IMR-90 (cell line): ENCODE data around the gene PIEZO2. TPM values are rescaled to one million over a fixed set of nuclear protein-coding genes. Genes with fewer than 3 reads are reported as not detected.
A peak's percentile ranks its signal among the peaks of the same experiment; 100 is the strongest.

Experiments
- ATAC-seq: fragments of 200-7000 bp; cut with Tn5 transposase; 2 replicates; pipeline ENCODE4 v1.9.1; 2020; ENCODE audit warnings: low read depth, mild to moderate bottlenecking, moderate library complexity
- BruUV-seq: library from RNA; stranded (reverse); fragments of 400-500 nt; replicated peaks from 2 replicates; lab custom pipeline; 2021; lab: Mats Ljungman, UMichigan
- CTCF ChIA-PET: fragments of 300-600 bp; formaldehyde crosslinking; extraction: SDS; loops from one replicate; lab custom pipeline; 2021; ENCODE audit warnings: antibody characterized with exemption; lab: Yijun Ruan, JAX
- POLR2A ChIA-PET: fragments of 300-600 bp; sonication (Branson Sonifier 250); formaldehyde crosslinking; loops from one replicate; lab custom pipeline; 2022; ENCODE audit warnings: antibody characterized with exemption; ENCODE audit not compliant: unreplicated experiment; lab: Charles Lee
- DNase-seq: peaks from one replicate; pipeline ENCODE4 v3.0.0; 2013
- H2AFZ ChIP-seq: replicated peaks from 2 replicates; pipeline ENCODE3; 2013; ENCODE audit warnings: low read length, mild to moderate bottlenecking; ENCODE audit not compliant: poor library complexity
- H2AK5ac ChIP-seq: 2 replicates; pipeline ENCODE4 v1.6.1; 2013; ENCODE audit warnings: low read depth, low read length, inconsistent platforms
- H2AK9ac ChIP-seq: replicated peaks from 2 replicates; pipeline ENCODE3; 2013; ENCODE audit warnings: mild to moderate bottlenecking, low read depth, low read length, moderate library complexity; ENCODE audit not compliant: poor library complexity
- H2BK120ac ChIP-seq: 2 replicates; pipeline ENCODE4 v1.6.1; 2013; ENCODE audit warnings: low read depth, low read length, inconsistent platforms
- H2BK15ac ChIP-seq: 3 replicates; pipeline ENCODE4 v1.6.1; 2013; ENCODE audit warnings: low read depth, low read length, inconsistent platforms
- H2BK20ac ChIP-seq: 2 replicates; pipeline ENCODE4 v1.6.1; 2013; ENCODE audit warnings: low read depth, mild to moderate bottlenecking, inconsistent platforms, low read length, moderate library complexity
- H2BK5ac ChIP-seq: 2 replicates; pipeline ENCODE4 v1.6.1; 2013; ENCODE audit warnings: mild to moderate bottlenecking, low read depth, low read length, inconsistent platforms; ENCODE audit not compliant: poor library complexity, severe bottlenecking
- H3K14ac ChIP-seq: replicated peaks from 2 replicates; pipeline ENCODE4 v1.6.1; 2013; ENCODE audit warnings: low read depth, low read length, inconsistent platforms
- H3K18ac ChIP-seq: 2 replicates; pipeline ENCODE4 v1.6.1; 2013; ENCODE audit warnings: low read depth, low read length, control low read depth
- H3K23ac ChIP-seq: 2 replicates; pipeline ENCODE4 v1.6.1; 2013; ENCODE audit warnings: low read depth, low read length, inconsistent platforms
- H3K27ac ChIP-seq: 2 replicates; pipeline ENCODE4 v1.5.1; 2013; ENCODE audit warnings: mild to moderate bottlenecking, control low read depth, low read length; ENCODE audit not compliant: insufficient read depth
- H3K27me3 ChIP-seq: 2 replicates; pipeline ENCODE4 v1.6.1; 2013; ENCODE audit warnings: low read length; ENCODE audit not compliant: control insufficient read depth, insufficient read depth
- H3K36me3 ChIP-seq: 2 replicates; pipeline ENCODE4 v1.6.1; 2013; ENCODE audit warnings: low read length, mixed read lengths; ENCODE audit not compliant: control insufficient read depth, insufficient read depth
- H3K4ac ChIP-seq: 2 replicates; pipeline ENCODE4 v1.6.1; 2013; ENCODE audit warnings: low read depth, low read length, inconsistent platforms
- H3K4me1 ChIP-seq: 2 replicates; pipeline ENCODE4 v1.6.1; 2013; ENCODE audit warnings: low read length, mixed read lengths; ENCODE audit not compliant: control insufficient read depth, insufficient read depth
- H3K4me2 ChIP-seq: 2 replicates; pipeline ENCODE4 v1.6.1; 2013; ENCODE audit warnings: low read depth, mild to moderate bottlenecking, control low read depth, low read length, moderate library complexity
- H3K4me3 ChIP-seq: 2 replicates; pipeline ENCODE4 v1.5.1; 2013; ENCODE audit warnings: low read depth, mild to moderate bottlenecking, control low read depth, low read length, moderate library complexity; ENCODE audit not compliant: insufficient read depth
- H3K56ac ChIP-seq: 2 replicates; pipeline ENCODE4 v1.6.1; 2013; ENCODE audit warnings: low read length, inconsistent platforms; ENCODE audit not compliant: insufficient read depth; ENCODE audit errors: extremely low read depth
- H3K79me1 ChIP-seq, 2 experiments: 2 replicates each; pipeline ENCODE4 v1.6.1; 2013; ENCODE audit warnings: low read length in 2 of 2, inconsistent platforms in 1 of 2, low read depth in 1 of 2
- H3K9ac ChIP-seq: 2 replicates; pipeline ENCODE4 v1.6.1; 2013; ENCODE audit warnings: low read depth, low read length, control low read depth
- H3K9me1 ChIP-seq: 2 replicates; pipeline ENCODE4 v1.6.1; 2013; ENCODE audit warnings: low read length, inconsistent platforms; ENCODE audit not compliant: insufficient read depth
- H3K9me3 ChIP-seq: 2 replicates; pipeline ENCODE4 v1.6.1; 2013; ENCODE audit warnings: low read length; ENCODE audit not compliant: control insufficient read depth, insufficient read depth
- H4K20me1 ChIP-seq: 2 replicates; pipeline ENCODE4 v1.6.1; 2013; ENCODE audit warnings: low read length, inconsistent platforms; ENCODE audit not compliant: insufficient read depth
- H4K5ac ChIP-seq: 2 replicates; pipeline ENCODE4 v1.6.1; 2013; ENCODE audit warnings: mild to moderate bottlenecking, low read depth, low read length, control low read depth
- H4K8ac ChIP-seq, 2 experiments: 2 replicates each; pipeline ENCODE4 v1.6.1; 2013; ENCODE audit warnings: low read depth in 2 of 2, low read length in 2 of 2, control low read depth in 1 of 2, inconsistent platforms in 1 of 2
- H4K91ac ChIP-seq: 2 replicates; pipeline ENCODE4 v1.6.1; 2013; ENCODE audit warnings: low read depth, low read length, inconsistent platforms; ENCODE audit not compliant: insufficient read depth
- FOS ChIP-seq: fragments of 150-350 bp; IDR thresholded peaks from 2 replicates; pipeline ENCODE4 v1.6.1; 2016; ENCODE audit warnings: low read depth, low read length
- MAFK ChIP-seq: IDR thresholded peaks from 2 replicates; pipeline ENCODE4 v1.6.1; 2012; ENCODE audit warnings: low read depth, low read length, improper control_type of control experiment
- MAZ ChIP-seq: IDR thresholded peaks from 2 replicates; pipeline ENCODE4 v1.6.1; 2012; ENCODE audit warnings: low read depth, mild to moderate bottlenecking, low read length, improper control_type of control experiment, moderate library complexity, borderline replicate concordance
- MXI1 ChIP-seq: IDR thresholded peaks from 2 replicates; pipeline ENCODE4 v1.6.1; 2012; ENCODE audit warnings: low read depth, mild to moderate bottlenecking, low read length, moderate library complexity, borderline replicate concordance
- POLR2A ChIP-seq: IDR thresholded peaks from 2 replicates; pipeline ENCODE4 v1.6.1; 2012; ENCODE audit warnings: mild to moderate bottlenecking, low read depth, low read length
- RAD21 ChIP-seq: IDR thresholded peaks from 2 replicates; pipeline ENCODE4 v1.6.1; 2012; ENCODE audit warnings: low read length, improper control_type of control experiment
- RCOR1 ChIP-seq: IDR thresholded peaks from 2 replicates; pipeline ENCODE4 v1.6.1; 2012; ENCODE audit warnings: mild to moderate bottlenecking, low read length, improper control_type of control experiment; ENCODE audit not compliant: insufficient replicate concordance
- RFX5 ChIP-seq: IDR thresholded peaks from 2 replicates; pipeline ENCODE4 v1.8.0; 2012; ENCODE audit warnings: low read depth, mild to moderate bottlenecking, low read length, moderate library complexity
- WGBS, 2 experiments: methylation state at CpG; one replicate each; pipeline versions ENCODE4 v1.1.5 to v1.1.7; 2013; ENCODE audit warnings: missing lambda C conversion rate in 2 of 2; ENCODE audit not compliant: insufficient read length in 1 of 2; ENCODE audit errors: extremely low coverage in 2 of 2; 5-methylcytosine and 5-hydroxymethylcytosine counted together
- dilution Hi-C: fragments of 300-500 bp; cut with HindIII; formaldehyde crosslinking; loops from one replicate; pipeline ENCODE4 v1.14.3; 2018; ENCODE audit warnings: low sequenced_read_pairs; ENCODE audit not compliant: unreplicated experiment
- in situ Hi-C: fragments of 300-500 bp; cut with MboI; formaldehyde crosslinking; loops from 3 replicates; pipeline ENCODE4 v1.14.3; 2019; ENCODE audit warnings: low sequenced_read_pairs, inconsistent platforms, mixed read lengths
- intact Hi-C: fragments of 100-400 bp; cut with micrococcal nuclease; formaldehyde crosslinking; loops from 2 replicates; pipeline ENCODE4 v1.10.0; 2022
- polyA plus RNA-seq, 3 experiments: library from polyadenylated mRNA; depleted of rRNA; stranded (reverse); fragments of >200 nt; gene quantifications; 2 replicates each; pipeline ENCODE4 v1.2.3, GENCODE V29; 2012; ENCODE audit warnings: low replicate concordance in 1 of 3
- total RNA-seq: library from RNA; depleted of rRNA; stranded (reverse); fragments of >200 nt; gene quantifications from 2 replicates; pipeline ENCODE4 v1.2.3, GENCODE V29; 2012
- TF ChIP-seq, protein P1 (sequence below): fragments of 150-350 bp; IDR thresholded peaks from 2 replicates; pipeline ENCODE4 v1.6.1; 2016; ENCODE audit warnings: low read depth, mild to moderate bottlenecking, low read length, moderate library complexity, borderline replicate concordance

PIEZO2 gene
- total and polyA plus RNA-seq, 2 of the 4 experiments (the other 2 are of a cell fraction), result 2.4 to 4.1 TPM

GRCh38 chr18:10872304-10872703, 277.1 kb downstream of the PIEZO2 start:
- Histone ChIP-seq H3K4me2 (no peak overlapping the region), H4K20me1 (no peaks in the 10 kb centered on the region), H3K18ac (no peak overlapping the region), H3K4me3 (no peak overlapping the region), H2AFZ (peak overlapping the region; percentile 26), H3K4me1 (no peaks in the 10 kb centered on the region; the same call in 1 of the 2 replicates), H3K4ac (no peak overlapping the region), H3K79me1 (no peaks in the 10 kb centered on the region), H3K56ac (no peak overlapping the region), H3K9me3 (no peaks in the 10 kb centered on the region), H3K27ac (no peak overlapping the region), H2AK9ac (no peak overlapping the region), H2BK120ac (no peak overlapping the region), H4K5ac (no peak overlapping the region), H2BK20ac (no peak overlapping the region), H3K9me1 (no peaks in the 10 kb centered on the region), H3K27me3 (no peaks in the 10 kb centered on the region), H2BK15ac (no peak overlapping the region), H3K23ac (no peak overlapping the region), H2AK5ac (0 out of 2 replicates have a peak overlapping the region, but pooled peaks have one; percentile 13), H2BK5ac (no peak overlapping the region), H4K8ac (no peak overlapping the region), H4K91ac (no peak overlapping the region), H3K36me3 (peaks cover 1% of the 10 kb centered on the region; the same call in 1 of the 2 replicates), H3K14ac (no peak overlapping the region), H3K9ac (no peak overlapping the region)
- intact Hi-C loops (loop anchor here (10.0 kb wide), 1 partner anchor 82 kb away; no protein-coding TSS in a partner anchor), in situ Hi-C loops (no loop called here), dilution Hi-C loops (no loop called here)
- WGBS, 2 experiments, result 66% methylated on average over 2 of the region's 5 CpGs; no CpG with 5 or more reads in 1 of the 2 experiments
- TF ChIP-seq FOS, result no peak
- TF ChIP-seq RFX5, result no peak
- TF ChIP-seq POLR2A, result no peak
- no peak for TF ChIP-seq RAD21
- TF ChIP-seq MAZ, result no peak
- TF ChIP-seq RCOR1, result no peak
- no peak for TF ChIP-seq MXI1
- TF ChIP-seq, protein P1, sequence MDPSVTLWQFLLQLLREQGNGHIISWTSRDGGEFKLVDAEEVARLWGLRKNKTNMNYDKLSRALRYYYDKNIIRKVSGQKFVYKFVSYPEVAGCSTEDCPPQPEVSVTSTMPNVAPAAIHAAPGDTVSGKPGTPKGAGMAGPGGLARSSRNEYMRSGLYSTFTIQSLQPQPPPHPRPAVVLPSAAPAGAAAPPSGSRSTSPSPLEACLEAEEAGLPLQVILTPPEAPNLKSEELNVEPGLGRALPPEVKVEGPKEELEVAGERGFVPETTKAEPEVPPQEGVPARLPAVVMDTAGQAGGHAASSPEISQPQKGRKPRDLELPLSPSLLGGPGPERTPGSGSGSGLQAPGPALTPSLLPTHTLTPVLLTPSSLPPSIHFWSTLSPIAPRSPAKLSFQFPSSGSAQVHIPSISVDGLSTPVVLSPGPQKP, result no peak
- TF ChIP-seq MAFK, result no peak
- DNase-seq (no peak), ATAC-seq (no peak; the same call in 1 of the 2 replicates)
- ChIA-PET CTCF (interaction anchor here (0.6 to 1.4 kb wide), 3 partner anchors 15 to 249 kb away, joined by 4 to 5 read pairs (median 4); no protein-coding TSS in a partner anchor), POLR2A (no interaction called here)
- no TSS peak for BruUV-seq
